ENCODE data around the gene EIF4EBP2.
A peak's percentile ranks its signal among the peaks of the same experiment; 100 is the strongest.

Gene EIF4EBP2

GRCh38 chr10:70461397-70462348 lies 57.7 kb downstream of the EIF4EBP2 start:
- DNase-seq, result peak; percentile 63
- H3K27ac ChIP-seq, result no peak overlapping the region
- no peak overlapping the region for H3K4me3 ChIP-seq (ENCODE audit: low read depth, low read length)
- H3K36me3 ChIP-seq, result no peaks in the 10 kb centered on the region
- TF ChIP-seq, protein P1, sequence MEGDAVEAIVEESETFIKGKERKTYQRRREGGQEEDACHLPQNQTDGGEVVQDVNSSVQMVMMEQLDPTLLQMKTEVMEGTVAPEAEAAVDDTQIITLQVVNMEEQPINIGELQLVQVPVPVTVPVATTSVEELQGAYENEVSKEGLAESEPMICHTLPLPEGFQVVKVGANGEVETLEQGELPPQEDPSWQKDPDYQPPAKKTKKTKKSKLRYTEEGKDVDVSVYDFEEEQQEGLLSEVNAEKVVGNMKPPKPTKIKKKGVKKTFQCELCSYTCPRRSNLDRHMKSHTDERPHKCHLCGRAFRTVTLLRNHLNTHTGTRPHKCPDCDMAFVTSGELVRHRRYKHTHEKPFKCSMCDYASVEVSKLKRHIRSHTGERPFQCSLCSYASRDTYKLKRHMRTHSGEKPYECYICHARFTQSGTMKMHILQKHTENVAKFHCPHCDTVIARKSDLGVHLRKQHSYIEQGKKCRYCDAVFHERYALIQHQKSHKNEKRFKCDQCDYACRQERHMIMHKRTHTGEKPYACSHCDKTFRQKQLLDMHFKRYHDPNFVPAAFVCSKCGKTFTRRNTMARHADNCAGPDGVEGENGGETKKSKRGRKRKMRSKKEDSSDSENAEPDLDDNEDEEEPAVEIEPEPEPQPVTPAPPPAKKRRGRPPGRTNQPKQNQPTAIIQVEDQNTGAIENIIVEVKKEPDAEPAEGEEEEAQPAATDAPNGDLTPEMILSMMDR (IDR thresholded peaks at IDR 0.05; ENCODE audit: low read depth, low read length), result peak; percentile 94
- H3K9me3 ChIP-seq (ENCODE audit: severe bottlenecking), result no peaks in the 10 kb centered on the region
- no peaks in the 10 kb centered on the region for H3K27me3 ChIP-seq (ENCODE audit: insufficient read depth, low read depth, severe bottlenecking)

DNA sequence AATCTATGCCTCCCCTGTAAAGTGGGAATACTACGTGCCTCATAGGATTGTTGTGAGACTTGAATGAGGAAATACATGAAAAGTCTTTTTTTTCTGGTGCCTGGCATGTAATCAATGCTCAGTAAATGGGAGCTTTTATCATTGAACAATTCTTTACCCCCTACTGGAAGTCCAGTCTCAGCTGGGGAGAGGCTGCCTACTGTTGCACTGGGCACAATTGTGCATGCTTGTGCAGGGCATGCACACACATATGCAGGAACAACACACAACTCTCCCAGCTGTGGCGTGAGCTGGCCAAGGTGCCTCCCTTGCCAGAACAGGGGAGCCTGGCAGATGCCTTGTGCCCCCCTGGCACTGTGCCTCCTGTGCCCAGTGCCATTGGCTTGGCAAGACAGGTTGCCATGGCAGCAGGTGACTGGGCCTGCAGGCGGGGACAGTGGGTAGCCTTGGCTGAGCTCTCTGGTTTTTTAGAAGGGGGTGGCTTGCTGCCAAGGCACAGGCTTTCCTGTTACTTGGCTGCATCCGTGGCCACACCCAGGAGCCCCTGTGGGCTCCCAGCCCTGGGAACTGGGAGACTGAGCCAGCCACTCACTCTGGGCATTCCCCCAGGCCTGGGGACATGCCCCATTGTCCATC lies 58.5 kb downstream of the EIF4EBP2 start:
- Histone ChIP-seq H3K27ac (no peak overlapping the region), H3K4me3 (ENCODE audit: low read depth, low read length) (no peak overlapping the region), H3K9me3 (ENCODE audit: severe bottlenecking) (no peaks in the 10 kb centered on the region), H3K36me3 (no peaks in the 10 kb centered on the region), H3K27me3 (ENCODE audit: insufficient read depth, low read depth, severe bottlenecking) (no peaks in the 10 kb centered on the region)
- no peak for DNase-seq
- TF ChIP-seq, protein P1 (IDR thresholded peaks at IDR 0.05; ENCODE audit: low read depth, low read length), result no peak

DNA sequence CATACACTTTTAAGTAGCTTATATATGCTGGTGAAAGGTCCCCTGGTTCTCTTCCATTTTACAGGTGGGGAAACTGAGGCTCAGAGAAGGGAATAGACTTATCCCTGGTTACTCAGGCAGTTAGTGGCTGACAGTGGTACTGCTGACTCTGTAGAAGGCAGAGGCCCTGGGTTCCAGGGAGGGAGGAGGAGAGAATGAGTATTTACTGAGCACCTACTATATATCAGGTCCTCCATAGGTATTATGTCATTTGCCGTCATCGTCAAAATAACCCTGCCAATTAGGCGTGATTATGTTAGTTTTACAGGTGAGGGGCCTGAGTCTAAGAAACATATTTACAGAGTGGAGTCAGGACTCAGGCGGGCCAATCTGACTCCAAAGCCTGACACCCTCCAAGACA lies 61.3 kb downstream of the EIF4EBP2 start:
- TF ChIP-seq, protein P1 (IDR thresholded peaks at IDR 0.05; ENCODE audit: low read depth, low read length), result no peak
- H3K27me3 ChIP-seq (ENCODE audit: insufficient read depth, low read depth, severe bottlenecking), result no peaks in the 10 kb centered on the region
- no peak overlapping the region for H3K27ac ChIP-seq

DNA sequence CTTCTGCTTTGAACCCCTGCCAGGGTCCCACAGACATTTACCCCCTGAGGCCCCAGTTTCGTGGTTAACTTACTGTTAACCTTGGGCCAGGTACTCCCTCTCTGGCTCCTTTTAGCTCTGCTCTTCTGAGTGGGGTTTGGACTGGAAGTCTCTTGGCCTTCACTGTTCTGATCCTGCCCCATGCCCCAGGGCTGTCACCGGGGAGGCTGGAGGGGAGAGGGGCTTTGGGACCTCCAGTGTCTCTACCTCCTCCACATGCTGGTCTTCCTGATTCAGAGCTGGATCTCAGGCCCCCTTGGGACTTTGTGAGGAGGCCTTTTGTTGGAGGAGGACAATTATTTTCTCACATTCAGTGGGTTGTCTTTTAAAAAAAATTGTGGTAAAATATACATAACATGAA lies 61.9 kb downstream of the EIF4EBP2 start:
- no peak overlapping the region for H3K4me3 ChIP-seq (ENCODE audit: low read depth, low read length)
- TF ChIP-seq, protein P1 (IDR thresholded peaks at IDR 0.05; ENCODE audit: low read depth, low read length), result no peak
- no peaks in the 10 kb centered on the region for H3K9me3 ChIP-seq (ENCODE audit: severe bottlenecking)
- no peak overlapping the region for H3K27ac ChIP-seq
- no peaks in the 10 kb centered on the region for H3K27me3 ChIP-seq (ENCODE audit: insufficient read depth, low read depth, severe bottlenecking)
- H3K36me3 ChIP-seq, result no peaks in the 10 kb centered on the region
- DNase-seq, result no peak

More for the DNA sequence above, 61.3 kb downstream of the EIF4EBP2 start:
- Histone ChIP-seq H3K4me3 (ENCODE audit: low read depth, low read length) (no peak overlapping the region), H3K9me3 (ENCODE audit: severe bottlenecking) (no peaks in the 10 kb centered on the region), H3K36me3 (no peaks in the 10 kb centered on the region)
- DNase-seq, result no peak

- Histone ChIP-seq H3K4me3 (ENCODE audit: low read depth, low read length) (no peak overlapping the region), H3K9me3 (ENCODE audit: severe bottlenecking) (no peaks in the 10 kb centered on the region), H3K27me3 (ENCODE audit: insufficient read depth, low read depth, severe bottlenecking) (no peaks in the 10 kb centered on the region), H3K27ac (no peak overlapping the region), H3K36me3 (no peaks in the 10 kb centered on the region)
- TF ChIP-seq, protein P1 (IDR thresholded peaks at IDR 0.05; ENCODE audit: low read depth, low read length), result no peak
- DNase-seq, result no peak
Observed at GRCh38 chr10:70466951-70467350, 63.0 kb downstream of the EIF4EBP2 start.
